COLO668 (cell line): Measurements from ENCODE around the gene CMTM2.
"Not testable (repeated sequence)": the region's sequence is repeated elsewhere in the genome, so short reads cannot be mapped to it uniquely, and the experiment has no call there.

Experiments
- DNase-seq: peaks from one replicate; lab custom pipeline; 2025; ENCODE audit not compliant: unreplicated experiment; lab: John Stamatoyannopoulos, UW

The CMTM2 gene

GRCh38 chr16:66581246-66581952 lies 2.1 kb downstream of the CMTM2 start:
- DNase-seq, result no peak

GRCh38 chr16:66585481-66586239 lies 6.4 kb downstream of the CMTM2 start:
- DNase-seq, result no peak

GRCh38 chr16:66587881-66588600 lies 8.8 kb downstream of the CMTM2 start:
- DNase-seq, result no peak

- DNase-seq, result no peak
Observed at GRCh38 chr16:66588981-66589713, 9.9 kb downstream of the CMTM2 start.

GRCh38 chr16:66590322-66590721 lies 11.1 kb downstream of the CMTM2 start:
- no peak for DNase-seq

GRCh38 chr16:66591018-66591417 lies 11.8 kb downstream of the CMTM2 start:
- no peak for DNase-seq

- no peak for DNase-seq
Observed at GRCh38 chr16:66592241-66592640, 13.0 kb downstream of the CMTM2 start.

GRCh38 chr16:66592814-66593213 lies 13.6 kb downstream of the CMTM2 start:
- DNase-seq, result no peak

- DNase-seq, result no peak
Observed at GRCh38 chr16:66594739-66595138, 15.5 kb downstream of the CMTM2 start.

GRCh38 chr16:66596559-66596958 lies 17.3 kb downstream of the CMTM2 start:
- not testable (repeated sequence) for DNase-seq

GRCh38 chr16:66596986-66597848 lies 18.0 kb downstream of the CMTM2 start:
- DNase-seq, result no peak

- no peak for DNase-seq
Observed at GRCh38 chr16:66598111-66598510, 18.8 kb downstream of the CMTM2 start.

- DNase-seq, result no peak
Observed at GRCh38 chr16:66599726-66600125, 20.5 kb downstream of the CMTM2 start.

GRCh38 chr16:66600477-66600876 lies 21.2 kb downstream of the CMTM2 start:
- no peak for DNase-seq

GRCh38 chr16:66601471-66601870 lies 22.2 kb downstream of the CMTM2 start:
- no peak for DNase-seq

- DNase-seq, result peak; percentile 23
Observed at GRCh38 chr16:66603537-66604375, 24.5 kb downstream of the CMTM2 start.

- DNase-seq, result peak; percentile 52
Observed at GRCh38 chr16:66604376-66605176, 25.3 kb downstream of the CMTM2 start, which contains the start of gene CMTM3. Gene CMTM3 (plus strand): TSS chr16:66604704. CDS start chr16:66604806, 102 bp downstream.
